MG63 (cell line): ENCODE data around the gene PSMD14. TPM values are rescaled to one million over a fixed set of nuclear protein-coding genes. Genes with fewer than 3 reads are reported as not detected.

Experiments
- DNase-seq: peaks from one replicate; pipeline ENCODE4 v3.0.0-alpha.2; 2020
- H3K27me3 ChIP-seq: fragments of 250-450 bp; sonication (Bioruptor Pico); 2 replicates; pipeline ENCODE4 v1.5.1; 2020; ENCODE audit warnings: mild to moderate bottlenecking, moderate library complexity
- H3K36me3 ChIP-seq: fragments of 250-450 bp; sonication (Bioruptor Pico); 2 replicates; pipeline ENCODE4 v1.5.1; 2020; ENCODE audit warnings: mild to moderate bottlenecking, moderate library complexity
- H3K4me3 ChIP-seq: fragments of 250-450 bp; sonication (Bioruptor Pico); 2 replicates; pipeline ENCODE4 v1.5.1; 2020; ENCODE audit warnings: mild to moderate bottlenecking, moderate library complexity
- H3K9me3 ChIP-seq: fragments of 250-450 bp; sonication (Bioruptor Pico); 2 replicates; pipeline ENCODE4 v1.5.1; 2020; ENCODE audit warnings: mild to moderate bottlenecking, moderate library complexity
- total RNA-seq: library from RNA; depleted of rRNA; stranded (reverse); fragments of >200 nt; shearing (Covaris generic); gene quantifications from 2 replicates; pipeline ENCODE4 v1.2.3, GENCODE V29; 2014; ENCODE audit warnings: low replicate concordance

Gene PSMD14
- total RNA-seq, 1 experiment from 2014 or later: 230 TPM

DNA sequence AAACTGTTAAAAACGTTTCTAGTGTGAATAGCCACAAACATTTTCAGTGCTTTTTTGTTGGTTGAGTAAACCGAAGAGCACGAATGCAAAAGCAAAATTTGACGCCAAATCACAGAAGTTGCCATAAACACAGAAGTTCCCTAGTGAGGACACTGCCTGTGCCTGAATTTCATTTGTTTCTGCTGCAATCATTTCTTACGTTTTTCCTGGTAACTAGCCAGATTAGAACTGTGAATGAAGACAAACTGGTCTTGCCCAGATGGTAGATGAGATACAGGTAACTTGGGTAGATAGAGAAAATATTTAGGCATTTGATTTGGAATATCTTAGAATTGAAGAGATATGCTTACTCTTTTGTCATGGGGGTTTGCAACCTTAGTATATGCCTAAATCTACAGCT lies 98.1 kb downstream of the PSMD14 start:
- no peaks in the 10 kb centered on the region for H3K27me3 ChIP-seq
- H3K4me3 ChIP-seq: no peak overlapping the region
- DNase-seq: no peak
- no peaks in the 10 kb centered on the region for H3K9me3 ChIP-seq
- peaks cover 40% of the 10 kb centered on the region for H3K36me3 ChIP-seq

GRCh38 chr2:161407597-161407996 lies 99.4 kb downstream of the PSMD14 start:
- H3K36me3 ChIP-seq: peaks cover 32% of the 10 kb centered on the region
- no peak for DNase-seq

DNA sequence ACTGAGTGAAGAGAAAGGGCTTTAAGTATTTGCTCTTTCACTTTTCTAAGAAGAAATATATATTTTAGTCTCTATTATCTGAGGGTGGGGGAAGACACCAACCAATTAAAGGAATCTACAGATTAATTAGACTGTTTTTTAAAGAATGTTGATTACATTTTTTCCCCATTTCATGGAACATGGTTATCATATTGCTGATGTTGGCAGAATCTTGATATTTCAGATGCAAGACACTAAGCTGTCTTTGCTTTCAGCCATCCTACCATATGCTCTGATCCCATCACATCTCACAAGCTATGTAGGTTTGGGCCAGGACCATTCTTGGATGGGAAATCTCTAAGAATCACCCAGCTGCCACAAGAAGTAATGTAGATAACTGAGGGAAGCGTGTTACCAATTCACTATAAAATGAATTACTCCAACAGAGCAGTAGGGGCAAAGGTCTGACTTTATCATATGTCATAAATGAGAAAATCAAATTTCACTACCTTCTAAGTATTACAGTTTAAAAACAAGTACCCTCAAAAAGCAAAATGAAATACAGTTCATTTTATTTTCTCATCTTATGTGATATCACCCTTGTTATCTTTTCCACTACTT lies 101.2 kb downstream of the PSMD14 start:
- Histone ChIP-seq H3K4me3 (no peak overlapping the region), H3K27me3 (no peaks in the 10 kb centered on the region), H3K9me3 (no peaks in the 10 kb centered on the region), H3K36me3 (peaks cover 28% of the 10 kb centered on the region)
- no peak for DNase-seq

More at GRCh38 chr2:161407597-161407996, 99.4 kb downstream of the PSMD14 start:
- H3K9me3 ChIP-seq: no peaks in the 10 kb centered on the region
- H3K27me3 ChIP-seq: no peaks in the 10 kb centered on the region
- no peak overlapping the region for H3K4me3 ChIP-seq

DNA sequence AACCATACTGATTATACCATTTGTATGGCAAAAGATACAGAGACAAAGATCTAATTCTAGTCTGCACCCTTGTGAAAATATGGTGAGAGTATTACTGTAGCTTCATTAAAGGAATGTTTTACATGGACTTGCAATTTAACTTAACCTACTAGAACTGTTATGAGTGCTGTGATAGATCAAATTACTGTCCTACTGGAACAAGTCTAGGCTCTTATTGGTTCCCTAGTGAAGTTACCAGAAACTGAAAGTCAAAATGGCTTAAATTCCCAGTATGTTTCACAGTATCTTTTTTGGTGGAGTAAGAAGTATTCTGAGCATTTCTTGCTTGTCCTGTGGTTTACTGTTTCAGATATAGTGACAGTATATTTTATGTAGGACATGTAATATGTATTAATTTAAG lies 104.1 kb downstream of the PSMD14 start:
- no peak for DNase-seq
- H3K4me3 ChIP-seq: no peak overlapping the region
- H3K36me3 ChIP-seq: peaks cover 16% of the 10 kb centered on the region
- H3K27me3 ChIP-seq: no peaks in the 10 kb centered on the region
- H3K9me3 ChIP-seq: no peaks in the 10 kb centered on the region

DNA sequence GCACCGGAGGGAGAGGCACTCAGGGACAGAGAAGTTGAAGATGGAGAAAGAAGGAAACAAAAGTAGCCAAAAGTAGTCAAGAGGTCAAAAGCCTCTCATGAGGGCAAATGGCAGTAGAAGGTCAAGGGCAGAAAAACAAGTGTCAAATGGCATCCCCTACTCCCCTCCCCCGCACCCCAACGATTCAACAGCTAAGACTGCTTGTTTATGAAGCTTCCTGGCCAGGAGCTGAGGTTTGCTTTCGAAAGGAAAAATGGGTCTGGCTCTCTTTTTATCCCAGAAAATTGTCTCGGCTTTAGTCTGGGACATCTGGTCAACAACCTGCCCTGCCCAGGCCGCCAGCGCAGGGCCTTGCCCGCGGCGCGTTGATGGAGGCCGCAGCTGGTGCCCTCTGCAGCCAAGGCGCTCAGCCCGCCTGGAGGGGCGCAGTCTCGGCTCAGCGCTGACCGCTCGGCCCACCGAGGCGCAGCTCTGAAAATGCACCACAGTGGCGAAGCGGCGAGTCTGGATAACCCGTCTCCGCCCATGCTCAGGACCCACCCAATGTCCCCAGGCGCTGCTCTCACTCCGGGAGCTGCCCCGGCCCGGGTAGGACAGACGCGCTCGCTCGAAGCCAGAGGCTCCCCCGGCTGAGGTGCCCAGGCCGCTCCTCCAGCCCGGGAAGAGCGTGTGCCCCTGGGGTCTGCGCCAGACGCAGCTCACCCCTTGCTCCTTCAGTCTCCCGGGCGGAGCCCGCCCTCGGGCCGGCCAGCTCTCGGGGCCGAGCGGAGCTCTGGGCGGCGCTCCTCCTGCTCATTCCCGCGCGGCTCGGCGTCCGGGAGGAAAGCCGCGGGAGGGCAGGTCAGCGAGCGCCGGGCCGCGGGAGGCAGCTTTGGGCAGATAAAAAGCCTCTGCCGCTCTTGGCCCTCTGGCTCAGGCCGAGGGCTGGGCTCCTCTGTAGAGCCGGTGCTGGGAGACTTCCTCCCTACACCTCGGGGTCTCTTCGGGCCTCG lies 106.1 kb downstream of the PSMD14 start:
- Histone ChIP-seq H3K9me3 (no peaks in the 10 kb centered on the region), H3K36me3 (peaks cover 13% of the 10 kb centered on the region), H3K27me3 (no peaks in the 10 kb centered on the region), H3K4me3 (peak overlapping the region; percentile 36)
- DNase-seq: peak; percentile 60

DNA sequence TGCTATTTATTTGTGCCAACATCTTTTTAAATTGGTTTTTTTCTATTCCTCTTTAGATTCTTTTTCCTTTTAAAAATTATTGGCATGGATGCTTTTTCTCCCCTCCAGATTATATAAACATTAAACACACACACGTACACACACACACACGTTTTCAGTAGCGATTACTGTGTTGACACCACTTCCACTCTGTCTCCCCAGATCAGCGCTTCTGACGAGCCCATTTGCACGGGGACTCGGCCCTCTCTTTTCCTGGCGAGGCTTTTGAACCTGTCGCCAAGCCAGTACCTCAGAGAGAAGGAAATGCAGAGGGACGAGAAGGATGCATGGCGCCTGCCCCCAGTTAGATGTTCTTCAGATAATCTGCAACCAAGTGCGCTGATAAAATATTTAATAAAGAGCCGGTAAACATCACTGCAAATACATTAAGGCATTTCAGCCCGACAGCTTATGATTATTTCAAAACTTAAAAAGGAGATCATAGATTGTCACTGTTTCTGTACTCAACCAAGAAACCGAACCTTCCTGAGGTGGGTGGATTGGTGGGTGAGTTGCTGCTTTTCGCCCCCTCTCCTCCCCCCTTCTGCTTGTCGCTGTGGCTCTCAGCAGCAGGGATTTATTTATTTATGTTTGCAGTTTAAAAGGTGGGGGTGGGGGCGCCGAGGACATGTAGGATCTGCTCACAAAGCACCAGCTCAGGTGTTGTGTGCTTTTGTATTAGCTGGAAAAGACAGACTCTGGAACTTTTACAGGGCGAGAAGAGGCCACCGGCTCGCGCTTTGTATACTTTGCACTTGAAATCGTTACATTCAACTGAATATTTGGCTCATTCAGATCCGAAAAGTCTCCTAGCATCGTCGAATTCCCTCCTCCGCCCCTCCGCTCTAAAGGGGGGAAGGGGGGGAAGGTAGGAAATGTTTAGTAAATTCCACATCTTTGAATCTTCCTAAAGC lies 107.1 kb downstream of the PSMD14 start:
- Histone ChIP-seq H3K27me3 (no peaks in the 10 kb centered on the region), H3K36me3 (peaks cover 11% of the 10 kb centered on the region), H3K4me3 (peak overlapping the region; percentile 36), H3K9me3 (no peaks in the 10 kb centered on the region)
- DNase-seq: no peak

DNA sequence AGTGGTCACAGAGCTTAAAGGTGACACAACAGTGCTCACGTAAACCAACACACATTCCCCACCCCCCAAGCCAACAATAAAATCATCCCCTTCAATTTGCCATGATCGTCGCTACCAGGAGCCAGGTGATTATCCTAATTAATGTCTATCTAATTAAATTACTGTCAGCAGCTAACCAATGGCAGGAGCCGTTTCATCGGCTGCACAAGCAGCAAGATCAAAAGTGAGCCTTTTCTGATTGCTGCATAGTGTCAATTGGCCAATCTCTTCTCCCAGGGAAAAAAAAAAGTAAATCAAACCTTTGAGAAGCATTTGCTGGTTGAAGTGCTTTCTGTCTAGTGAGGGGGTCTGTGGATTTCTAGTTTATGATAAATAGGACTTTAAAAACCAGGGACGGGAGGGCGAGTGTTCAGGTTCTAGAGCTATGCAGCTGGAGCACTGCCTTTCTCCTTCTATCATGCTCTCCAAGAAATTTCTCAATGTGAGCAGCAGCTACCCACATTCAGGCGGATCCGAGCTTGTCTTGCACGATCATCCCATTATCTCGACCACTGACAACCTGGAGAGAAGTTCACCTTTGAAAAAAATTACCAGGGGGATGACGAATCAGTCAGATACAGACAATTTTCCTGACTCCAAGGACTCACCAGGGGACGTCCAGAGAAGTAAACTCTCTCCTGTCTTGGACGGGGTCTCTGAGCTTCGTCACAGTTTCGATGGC lies 107.9 kb downstream of the PSMD14 start, which contains the start of gene TBR1:
Gene TBR1 (plus strand): TSS at position 311 of the 721 bp plus-strand sequence. CDS start 114 bp downstream, at position 425.
- Histone ChIP-seq H3K9me3 (no peaks in the 10 kb centered on the region), H3K36me3 (peaks cover 6% of the 10 kb centered on the region), H3K4me3 (no peak within 1 kb of the TSS), H3K27me3 (no peaks in the 10 kb centered on the region)
- no peak for DNase-seq

GRCh38 chr2:161416708-161417437 lies 108.6 kb downstream of the PSMD14 start:
- DNase-seq: no peak
- Histone ChIP-seq H3K27me3 (no peaks in the 10 kb centered on the region), H3K36me3 (no peaks in the 10 kb centered on the region), H3K4me3 (no peak overlapping the region), H3K9me3 (no peaks in the 10 kb centered on the region)

DNA sequence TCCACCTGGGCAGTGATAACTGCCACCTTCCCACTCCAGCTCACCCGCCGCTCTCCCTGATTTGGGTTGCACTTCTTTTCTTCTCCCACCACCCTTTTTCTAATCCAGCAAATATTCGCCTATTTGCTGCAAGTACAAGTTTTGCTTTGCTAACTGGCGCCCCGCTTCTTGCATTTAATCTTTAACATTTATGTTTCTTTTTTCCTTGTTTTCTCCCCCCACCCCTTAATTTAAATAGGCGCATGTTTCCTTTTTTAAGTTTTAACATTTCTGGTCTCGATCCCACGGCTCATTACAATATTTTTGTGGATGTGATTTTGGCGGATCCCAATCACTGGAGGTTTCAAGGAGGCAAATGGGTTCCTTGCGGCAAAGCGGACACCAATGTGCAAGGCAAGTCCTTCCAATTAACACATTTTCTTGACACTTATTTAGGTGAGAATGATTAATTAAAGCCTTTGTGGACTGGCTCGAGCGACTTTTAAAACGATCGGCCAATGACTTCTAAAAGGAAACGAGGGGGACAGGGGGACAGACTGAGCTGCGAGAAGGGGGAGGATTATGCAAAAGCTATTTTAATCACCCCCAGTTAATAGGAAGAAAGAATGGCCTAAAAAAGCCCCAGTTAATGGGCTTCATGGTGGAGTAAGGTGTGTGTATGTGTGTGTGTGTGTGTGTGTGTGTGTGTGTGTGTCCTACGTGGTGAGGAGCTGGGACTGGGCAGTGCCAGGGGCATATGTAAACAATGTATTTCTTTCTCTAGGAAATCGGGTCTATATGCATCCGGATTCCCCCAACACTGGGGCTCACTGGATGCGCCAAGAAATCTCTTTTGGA lies 109.4 kb downstream of the PSMD14 start:
- no peak for DNase-seq
- Histone ChIP-seq H3K27me3 (no peaks in the 10 kb centered on the region), H3K36me3 (no peaks in the 10 kb centered on the region), H3K9me3 (no peaks in the 10 kb centered on the region), H3K4me3 (no peak overlapping the region)

DNA sequence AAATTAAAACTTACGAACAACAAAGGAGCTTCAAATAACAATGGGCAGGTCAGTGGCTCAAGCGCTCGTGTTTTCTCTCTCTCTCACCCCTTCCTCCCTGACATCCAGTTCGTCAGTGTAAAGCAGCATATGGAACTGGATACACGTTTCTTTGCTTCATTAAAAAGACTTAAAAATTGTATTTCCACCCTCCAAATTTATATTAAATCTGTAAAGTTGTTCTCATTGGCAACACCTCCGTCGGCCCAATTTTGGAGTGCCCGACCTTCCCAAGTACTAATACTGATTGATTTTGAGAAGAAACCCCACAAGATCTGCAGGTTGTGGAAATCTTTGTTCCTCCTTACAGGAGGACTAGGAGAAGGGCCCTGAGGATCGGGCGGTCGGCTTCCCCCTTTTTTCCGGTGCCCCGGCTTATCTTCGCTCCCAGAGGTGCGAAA lies 110.1 kb downstream of the PSMD14 start:
- Histone ChIP-seq H3K9me3 (no peaks in the 10 kb centered on the region), H3K4me3 (peak overlapping the region; percentile 35), H3K36me3 (no peaks in the 10 kb centered on the region), H3K27me3 (no peaks in the 10 kb centered on the region)
- DNase-seq: no peak

DNA sequence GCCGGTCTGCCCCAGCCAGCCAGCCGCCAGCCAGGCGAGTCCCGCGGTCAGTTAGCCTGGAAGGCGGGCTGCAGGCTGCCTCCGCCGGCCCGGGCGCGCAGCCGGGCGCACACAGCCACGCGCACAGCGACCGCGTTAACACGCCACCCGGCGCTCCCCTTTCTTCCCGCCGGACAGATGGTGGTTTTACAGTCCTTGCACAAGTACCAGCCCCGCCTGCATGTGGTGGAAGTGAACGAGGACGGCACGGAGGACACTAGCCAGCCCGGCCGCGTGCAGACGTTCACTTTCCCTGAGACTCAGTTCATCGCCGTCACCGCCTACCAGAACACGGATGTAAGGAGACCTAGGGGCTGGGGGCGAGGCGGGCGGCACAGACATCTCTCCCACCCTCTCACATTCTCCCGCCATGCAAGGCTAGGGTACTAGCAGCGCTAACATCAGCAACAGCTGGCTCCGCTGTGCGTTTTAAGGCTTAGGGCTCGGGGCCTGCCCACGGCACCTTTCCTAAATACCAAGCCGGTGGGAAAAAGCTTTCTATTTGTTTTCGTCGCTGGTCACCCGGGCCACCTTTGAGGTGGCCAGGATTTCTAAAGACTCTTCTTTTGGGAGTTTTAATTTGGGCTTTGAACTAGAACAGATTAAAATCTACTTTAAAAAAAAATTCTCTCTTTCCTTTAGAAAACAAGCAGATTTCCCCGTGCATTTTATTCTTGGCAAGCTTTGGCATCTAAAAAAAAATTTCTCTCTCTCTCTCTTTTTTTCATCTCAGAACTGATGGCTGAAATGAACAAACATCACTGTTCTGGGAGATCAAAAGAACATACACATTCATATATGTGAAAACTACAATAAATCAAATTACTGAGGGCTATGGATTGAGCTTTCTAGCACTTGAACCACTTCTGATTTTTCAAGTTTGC lies 110.8 kb downstream of the PSMD14 start:
- peak overlapping the region; percentile 35 for H3K4me3 ChIP-seq
- no peaks in the 10 kb centered on the region for H3K36me3 ChIP-seq
- no peaks in the 10 kb centered on the region for H3K9me3 ChIP-seq
- peak; percentile 75 for DNase-seq
- no peaks in the 10 kb centered on the region for H3K27me3 ChIP-seq

- Histone ChIP-seq H3K36me3 (no peaks in the 10 kb centered on the region), H3K9me3 (no peaks in the 10 kb centered on the region), H3K4me3 (no peak overlapping the region), H3K27me3 (no peaks in the 10 kb centered on the region)
- DNase-seq: no peak
These were observed 111.5 kb downstream of the PSMD14 start for GRCh38 chr2:161419638-161420190.

- no peaks in the 10 kb centered on the region for H3K27me3 ChIP-seq
- H3K4me3 ChIP-seq: no peak overlapping the region
- H3K9me3 ChIP-seq: no peaks in the 10 kb centered on the region
- DNase-seq: no peak
- no peaks in the 10 kb centered on the region for H3K36me3 ChIP-seq
These were observed 112.3 kb downstream of the PSMD14 start for GRCh38 chr2:161420406-161421074.
